ENCODE data around the gene CDK5R2. TPM values are rescaled to one million over a fixed set of nuclear protein-coding genes. Genes with fewer than 3 reads are reported as not detected.
A peak's percentile ranks its signal among the peaks of the same experiment; 100 is the strongest.

CDK5R2 gene
- total and polyA plus RNA-seq, 7 donors, result 0.14 to 0.48 (median 0.36) TPM; not detected in 4

- intact Hi-C loops (cut with DNase I), result loop anchor here (10.0 kb wide), 1 partner anchor 159 kb away; no protein-coding TSS in a partner anchor
- WGBS, 2 donors, result 1 to 6% methylated on average over 43 of the region's 43 CpGs
- no peaks in the 10 kb centered on the region for H3K36me3 ChIP-seq
- H3K9me3 ChIP-seq, result no peaks in the 10 kb centered on the region
- no peak overlapping the region for H3K27ac ChIP-seq
- peaks cover 0 to 30% (median 26%) of the 10 kb centered on the region in 4 donors for H3K4me1 ChIP-seq
- H3K4me3 ChIP-seq, result peak overlapping the region; percentile 7 to 40 (median 31)
- DNase-seq, result peak; percentile 94
- peak; percentile 71 to 89 (median 86) for TF ChIP-seq CTCF (IDR thresholded peaks at IDR 0.05)
- TF ChIP-seq EP300 (IDR thresholded peaks at IDR 0.05), result no peak
- peak; percentile 19 to 75 (median 39) for TF ChIP-seq POLR2AphosphoS5 (IDR thresholded peaks at IDR 0.05)
- TF ChIP-seq POLR2A (IDR thresholded peaks at IDR 0.05), result peak in 1 of 2 donors; percentile 63
- peaks cover 53 to 98% (median 78%) of the 10 kb centered on the region in 3 donors for H3K27me3 ChIP-seq
These were observed 36.7 kb downstream of the CDK5R2 start for GRCh38 chr2:218995972-218996711.

GRCh38 chr2:218996937-218997336, 37.5 kb downstream of the CDK5R2 start:
- Histone ChIP-seq H3K4me3 (no peak overlapping the region), H3K36me3 (no peaks in the 10 kb centered on the region), H3K27ac (no peak overlapping the region), H3K9me3 (no peaks in the 10 kb centered on the region), H3K27me3 (peaks cover 54 to 98% (median 78%) of the 10 kb centered on the region in 3 donors), H3K4me1 (peaks cover 0 to 38% (median 33%) of the 10 kb centered on the region in 4 donors)
- WGBS, 2 donors, result 14 to 35% methylated on average over 4 of the region's 4 CpGs
- intact Hi-C loops (cut with DNase I), result loop anchor here (10.0 kb wide), 1 partner anchor 158 kb away; no protein-coding TSS in a partner anchor
- TF ChIP-seq EP300 (IDR thresholded peaks at IDR 0.05) (no peak), CTCF (IDR thresholded peaks at IDR 0.05) (no peak), POLR2AphosphoS5 (IDR thresholded peaks at IDR 0.05) (no peak)
- no peak for DNase-seq

GRCh38 chr2:218997731-218998130, 38.3 kb downstream of the CDK5R2 start:
- H3K4me1 ChIP-seq, result peaks cover 0 to 43% (median 41%) of the 10 kb centered on the region in 4 donors
- intact Hi-C loops (cut with DNase I), result loop anchor here (10.0 kb wide), 1 partner anchor 157 kb away; no protein-coding TSS in a partner anchor
- H3K27me3 ChIP-seq, result peaks cover 53 to 98% (median 78%) of the 10 kb centered on the region in 3 donors

GRCh38 chr2:218998414-218999002, 39.0 kb downstream of the CDK5R2 start:
- H3K27ac ChIP-seq, result no peak overlapping the region
- H3K27me3 ChIP-seq, result peaks cover 51 to 98% (median 78%) of the 10 kb centered on the region in 3 donors
- WGBS, 2 donors, result 60 to 66% methylated on average over 12 of the region's 12 CpGs
- no peak overlapping the region for H3K4me3 ChIP-seq
- H3K9me3 ChIP-seq, result no peaks in the 10 kb centered on the region
- TF ChIP-seq EP300 (IDR thresholded peaks at IDR 0.05), result no peak
- no peak for TF ChIP-seq POLR2A (IDR thresholded peaks at IDR 0.05)
- no peak for TF ChIP-seq CTCF (IDR thresholded peaks at IDR 0.05)
- TF ChIP-seq POLR2AphosphoS5 (IDR thresholded peaks at IDR 0.05), result no peak
- intact Hi-C loops (cut with DNase I), result loop anchor here (10.0 kb wide), 1 partner anchor 156 kb away; no protein-coding TSS in a partner anchor
- DNase-seq, result no peak
- H3K36me3 ChIP-seq, result no peaks in the 10 kb centered on the region
- peaks cover 0 to 43% (median 38%) of the 10 kb centered on the region in 4 donors for H3K4me1 ChIP-seq

More at GRCh38 chr2:218997731-218998130, 38.3 kb downstream of the CDK5R2 start:
- no peaks in the 10 kb centered on the region for H3K9me3 ChIP-seq
- no peak for DNase-seq
- H3K36me3 ChIP-seq, result no peaks in the 10 kb centered on the region
- 45 to 65% methylated on average over 2 of the region's 2 CpGs for WGBS, 2 donors
- TF ChIP-seq POLR2AphosphoS5 (IDR thresholded peaks at IDR 0.05) (no peak), POLR2A (IDR thresholded peaks at IDR 0.05) (no peak), CTCF (IDR thresholded peaks at IDR 0.05) (no peak), EP300 (IDR thresholded peaks at IDR 0.05) (no peak)
- H3K27ac ChIP-seq, result no peak overlapping the region
- no peak overlapping the region for H3K4me3 ChIP-seq
